WTC11 (cell line): ENCODE results near the gene RXRA. TPM values are rescaled to one million over a fixed set of nuclear protein-coding genes. Genes with fewer than 3 reads are reported as not detected.

Experiments used
- ATAC-seq: fragments of 200-7000 bp; cut with Tn5 transposase; 2 replicates; pipeline ENCODE4 v1.10.0; 2021; ENCODE audit warnings: mild to moderate bottlenecking, moderate library complexity
- CTCF ChIA-PET: fragments of 300-600 bp; sonication (Branson Sonifier 250); formaldehyde crosslinking; loops from one replicate; lab custom pipeline; 2021; ENCODE audit warnings: antibody characterized with exemption; lab: Charles Lee
- POLR2A ChIA-PET: fragments of 350-600 bp; sonication (Branson Sonifier 250); formaldehyde crosslinking; loops from one replicate; lab custom pipeline; 2021; ENCODE audit warnings: antibody characterized with exemption; lab: Charles Lee
- DNase-seq: peaks from one replicate; pipeline ENCODE4 v3.0.0; 2021; ENCODE audit warnings: low spot score
- H3K27ac Mint-ChIP-seq: 2 replicates; pipeline ENCODE4 v1.8.0; 2021; ENCODE audit warnings: mixed read lengths
- H3K27me3 Mint-ChIP-seq: 2 replicates; pipeline ENCODE4 v1.8.0; 2021; ENCODE audit warnings: low read depth, mild to moderate bottlenecking, moderate library complexity, mixed read lengths
- H3K36me3 Mint-ChIP-seq: 2 replicates; pipeline ENCODE4 v1.8.0; 2021; ENCODE audit warnings: mixed read lengths
- H3K4me1 Mint-ChIP-seq: 2 replicates; pipeline ENCODE4 v1.8.0; 2022; ENCODE audit warnings: mixed read lengths
- H3K4me3 Mint-ChIP-seq: 2 replicates; pipeline ENCODE4 v1.8.0; 2021; ENCODE audit warnings: mild to moderate bottlenecking, moderate library complexity, mixed read lengths
- H3K9me3 Mint-ChIP-seq: 2 replicates; pipeline ENCODE4 v1.8.0; 2021; ENCODE audit warnings: mixed read lengths
- ATF1 ChIP-seq: sonication (generic); formaldehyde crosslinking; IDR thresholded peaks from 2 replicates; pipeline ENCODE4 v1.8.1; 2023; ENCODE audit warnings: mild to moderate bottlenecking, moderate library complexity, missing genetic modification reagents
- CREM ChIP-seq: sonication (generic); formaldehyde crosslinking; IDR thresholded peaks from 2 replicates; pipeline ENCODE4 v1.8.1; 2022; ENCODE audit warnings: mild to moderate bottlenecking, missing genetic modification reagents, moderate library complexity
- ESRRA ChIP-seq: sonication (generic); formaldehyde crosslinking; IDR thresholded peaks from 2 replicates; pipeline ENCODE4 v1.8.1; 2022; ENCODE audit warnings: mild to moderate bottlenecking, missing genetic modification reagents, borderline replicate concordance
- FOXJ3 ChIP-seq: sonication (generic); formaldehyde crosslinking; IDR thresholded peaks from 2 replicates; pipeline ENCODE4 v1.9.0; 2021; ENCODE audit warnings: missing genetic modification reagents, mild to moderate bottlenecking, borderline replicate concordance
- HMGA2 ChIP-seq: fragments of 250-450 bp; sonication (Bioruptor Pico); IDR thresholded peaks from 2 replicates; pipeline ENCODE4 v1.4.0; 2021; ENCODE audit warnings: mild to moderate bottlenecking, moderate library complexity
- IRF2 ChIP-seq: sonication (generic); formaldehyde crosslinking; IDR thresholded peaks from 2 replicates; pipeline ENCODE4 v1.8.0; 2022; ENCODE audit warnings: low read depth, missing genetic modification reagents, borderline replicate concordance
- JUN ChIP-seq: sonication (generic); formaldehyde crosslinking; IDR thresholded peaks from 2 replicates; pipeline ENCODE4 v1.8.0; 2023; ENCODE audit warnings: mild to moderate bottlenecking, missing genetic modification reagents
- NFYB ChIP-seq: sonication (generic); formaldehyde crosslinking; conservative IDR thresholded peaks from 2 replicates; pipeline ENCODE4 v1.8.0; 2022; ENCODE audit warnings: low read depth, missing genetic modification reagents
- NR3C1 ChIP-seq: sonication (generic); formaldehyde crosslinking; conservative IDR thresholded peaks from 2 replicates; pipeline ENCODE4 v1.8.1; 2023; ENCODE audit warnings: low read depth, mild to moderate bottlenecking, missing genetic modification reagents
- PRRX2 ChIP-seq: fragments of 250-450 bp; sonication (Bioruptor Pico); IDR thresholded peaks from 2 replicates; pipeline ENCODE4 v1.8.0; 2021; ENCODE audit warnings: mild to moderate bottlenecking
- RORB ChIP-seq: fragments of 250-450 bp; sonication (Bioruptor Pico); IDR thresholded peaks from 2 replicates; pipeline ENCODE4 v1.9.0; 2021; ENCODE audit warnings: mild to moderate bottlenecking
- TEAD1 ChIP-seq: sonication (generic); formaldehyde crosslinking; IDR thresholded peaks from 2 replicates; pipeline ENCODE4 v1.8.0; 2022; ENCODE audit warnings: mild to moderate bottlenecking, missing genetic modification reagents
- TEAD4 ChIP-seq: sonication (generic); formaldehyde crosslinking; IDR thresholded peaks from 2 replicates; pipeline ENCODE4 v1.8.0; 2022; ENCODE audit warnings: mild to moderate bottlenecking, missing genetic modification reagents
- ZBTB21 ChIP-seq: sonication (generic); formaldehyde crosslinking; IDR thresholded peaks from 2 replicates; pipeline ENCODE4 v1.8.1; 2023; ENCODE audit warnings: mild to moderate bottlenecking, missing genetic modification reagents, borderline replicate concordance
- ZNF263 ChIP-seq: sonication (generic); formaldehyde crosslinking; IDR thresholded peaks from 2 replicates; pipeline ENCODE4 v1.8.1; 2022; ENCODE audit warnings: low read depth, mild to moderate bottlenecking, moderate library complexity, missing genetic modification reagents
- total RNA-seq: library from RNA; stranded (reverse); gene quantifications from 3 replicates; pipeline ENCODE4 v1.2.3, GENCODE V29; 2021
- TF ChIP-seq, protein P1 (sequence below): sonication (generic); formaldehyde crosslinking; conservative IDR thresholded peaks from 2 replicates; pipeline ENCODE4 v1.8.1; 2022; ENCODE audit warnings: mild to moderate bottlenecking, missing genetic modification reagents
- TF ChIP-seq, protein P2 (sequence below): sonication (generic); formaldehyde crosslinking; IDR thresholded peaks from 2 replicates; pipeline ENCODE4 v1.8.1; 2023; ENCODE audit warnings: mild to moderate bottlenecking, missing genetic modification reagents
- TF ChIP-seq, protein P3 (sequence below): fragments of 250-450 bp; sonication (Bioruptor Pico); IDR thresholded peaks from 2 replicates; pipeline ENCODE4 v2.1.2; 2022; ENCODE audit warnings: mild to moderate bottlenecking, moderate library complexity
- TF ChIP-seq, protein P4 (sequence below): sonication (generic); formaldehyde crosslinking; IDR thresholded peaks from 2 replicates; pipeline ENCODE4 v1.8.1; 2023; ENCODE audit warnings: mild to moderate bottlenecking, moderate library complexity, missing genetic modification reagents
- TF ChIP-seq, protein P5 (sequence below): sonication (generic); formaldehyde crosslinking; IDR thresholded peaks from 2 replicates; pipeline ENCODE4 v1.8.1; 2023; ENCODE audit warnings: mild to moderate bottlenecking, missing genetic modification reagents
- TF ChIP-seq, protein P6 (sequence below): fragments of 250-450 bp; sonication (Bioruptor Pico); IDR thresholded peaks from 2 replicates; pipeline ENCODE4 v1.8.0; 2021; ENCODE audit warnings: mild to moderate bottlenecking

RXRA gene
- total RNA-seq, 1 experiment from 2014 or later: 27.5 TPM

DNA sequence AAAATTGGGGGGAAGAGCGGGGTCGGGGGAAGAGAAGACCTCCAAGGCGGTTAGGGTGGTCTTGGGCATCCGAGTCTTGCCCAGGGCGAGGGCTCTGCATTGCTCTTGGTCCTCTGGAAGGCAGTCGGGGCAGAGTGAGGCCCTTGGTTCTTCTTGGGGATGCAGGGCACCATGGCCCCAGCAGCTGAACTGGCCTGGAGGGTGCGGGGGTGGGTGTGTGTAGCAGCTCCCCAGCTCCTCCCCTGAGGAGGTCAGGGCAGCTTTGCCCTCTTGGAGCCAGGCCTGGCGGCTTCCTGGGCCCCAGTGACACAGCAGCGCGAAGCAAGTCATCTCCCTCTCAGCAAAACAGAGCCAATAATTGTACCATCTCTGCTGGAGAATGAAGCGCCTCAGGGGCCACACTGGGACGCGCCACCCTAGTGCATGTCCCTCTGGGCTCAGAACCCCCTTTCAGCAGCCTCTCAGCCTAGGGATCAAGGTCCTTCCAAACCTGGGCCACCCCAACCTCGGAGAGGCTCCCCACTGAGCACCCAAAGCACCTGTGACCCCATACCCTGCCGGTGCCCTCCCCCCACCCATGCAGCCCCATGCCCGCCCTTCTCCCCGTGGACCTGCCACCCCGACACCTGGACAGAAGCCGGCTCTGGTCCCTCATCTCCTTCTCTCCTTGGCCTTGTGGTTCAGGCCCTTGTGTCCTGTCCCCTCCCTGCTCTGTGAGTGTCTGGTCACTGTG, 10.4 kb upstream of the RXRA start (continued):
- TF ChIP-seq, protein P1, sequence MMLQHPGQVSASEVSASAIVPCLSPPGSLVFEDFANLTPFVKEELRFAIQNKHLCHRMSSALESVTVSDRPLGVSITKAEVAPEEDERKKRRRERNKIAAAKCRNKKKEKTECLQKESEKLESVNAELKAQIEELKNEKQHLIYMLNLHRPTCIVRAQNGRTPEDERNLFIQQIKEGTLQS (CRISPR knock-in tag): no peak
- TF ChIP-seq IRF2 (no peak), ESRRA (CRISPR knock-in tag) (no peak), PRRX2 (no peak), ATF1 (CRISPR knock-in tag) (no peak), CREM (CRISPR knock-in tag) (no peak), JUN (CRISPR knock-in tag) (no peak), NR3C1 (CRISPR knock-in tag) (no peak), ZBTB21 (no peak), HMGA2 (CRISPR knock-in tag) (no peak), TEAD1 (CRISPR knock-in tag) (no peak)
- TF ChIP-seq, protein P2, sequence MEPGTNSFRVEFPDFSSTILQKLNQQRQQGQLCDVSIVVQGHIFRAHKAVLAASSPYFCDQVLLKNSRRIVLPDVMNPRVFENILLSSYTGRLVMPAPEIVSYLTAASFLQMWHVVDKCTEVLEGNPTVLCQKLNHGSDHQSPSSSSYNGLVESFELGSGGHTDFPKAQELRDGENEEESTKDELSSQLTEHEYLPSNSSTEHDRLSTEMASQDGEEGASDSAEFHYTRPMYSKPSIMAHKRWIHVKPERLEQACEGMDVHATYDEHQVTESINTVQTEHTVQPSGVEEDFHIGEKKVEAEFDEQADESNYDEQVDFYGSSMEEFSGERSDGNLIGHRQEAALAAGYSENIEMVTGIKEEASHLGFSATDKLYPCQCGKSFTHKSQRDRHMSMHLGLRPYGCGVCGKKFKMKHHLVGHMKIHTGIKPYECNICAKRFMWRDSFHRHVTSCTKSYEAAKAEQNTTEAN (CRISPR knock-in tag): no peak

DNA sequence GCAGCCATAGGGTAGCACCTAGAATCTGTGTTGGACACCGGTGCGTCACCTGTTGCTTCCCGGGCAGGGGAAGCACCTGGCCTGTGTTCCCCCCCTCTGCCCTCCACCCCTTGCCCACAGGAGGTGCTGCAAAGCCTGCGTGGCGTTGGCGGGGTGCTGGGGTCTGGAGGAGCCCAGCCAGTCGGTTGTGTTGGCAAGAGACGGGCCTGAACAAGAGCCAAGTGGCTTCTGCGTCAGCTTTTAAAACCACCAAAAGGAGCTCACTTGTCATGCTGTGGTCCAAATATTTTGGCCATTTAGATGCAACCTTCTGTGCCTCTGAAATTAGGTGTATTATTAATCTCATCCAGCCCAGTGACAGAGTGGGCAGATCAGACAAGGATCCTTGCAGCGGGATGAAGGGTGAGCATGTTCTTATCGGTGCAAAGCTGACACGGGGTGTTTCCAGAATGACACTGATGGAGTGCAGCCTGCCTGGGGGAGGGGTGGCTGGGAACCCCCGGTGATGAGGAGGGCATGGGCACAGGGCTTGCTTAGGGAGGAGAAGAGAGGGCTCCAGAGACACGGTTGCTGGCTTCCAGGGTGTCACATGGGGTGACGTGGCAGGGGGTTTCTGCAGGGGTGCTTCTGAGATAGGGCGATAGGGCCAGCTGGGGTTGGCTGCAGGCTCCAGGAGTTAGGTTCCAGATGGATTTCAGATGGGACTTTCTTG, 9.7 kb upstream of the RXRA start:
- CTCF ChIA-PET: no interaction called here
- Mint-ChIP-seq H3K4me1 (peaks cover 15% of the 10 kb centered on the region), H3K27ac (no peak overlapping the region), H3K27me3 (no peaks in the 10 kb centered on the region), H3K36me3 (peaks cover 3% of the 10 kb centered on the region; the same call in 1 of the 2 replicates)
- DNase-seq: no peak
- no peak for ATAC-seq
- TF ChIP-seq TEAD4 (CRISPR knock-in tag): no peak
- no peak for TF ChIP-seq ZNF263 (CRISPR knock-in tag)
- TF ChIP-seq RORB (CRISPR knock-in tag): no peak
- no peak for TF ChIP-seq FOXJ3 (CRISPR knock-in tag)
- TF ChIP-seq, protein P2 (CRISPR knock-in tag): no peak
- no peak for TF ChIP-seq NFYB (CRISPR knock-in tag)
- TF ChIP-seq, protein P3, sequence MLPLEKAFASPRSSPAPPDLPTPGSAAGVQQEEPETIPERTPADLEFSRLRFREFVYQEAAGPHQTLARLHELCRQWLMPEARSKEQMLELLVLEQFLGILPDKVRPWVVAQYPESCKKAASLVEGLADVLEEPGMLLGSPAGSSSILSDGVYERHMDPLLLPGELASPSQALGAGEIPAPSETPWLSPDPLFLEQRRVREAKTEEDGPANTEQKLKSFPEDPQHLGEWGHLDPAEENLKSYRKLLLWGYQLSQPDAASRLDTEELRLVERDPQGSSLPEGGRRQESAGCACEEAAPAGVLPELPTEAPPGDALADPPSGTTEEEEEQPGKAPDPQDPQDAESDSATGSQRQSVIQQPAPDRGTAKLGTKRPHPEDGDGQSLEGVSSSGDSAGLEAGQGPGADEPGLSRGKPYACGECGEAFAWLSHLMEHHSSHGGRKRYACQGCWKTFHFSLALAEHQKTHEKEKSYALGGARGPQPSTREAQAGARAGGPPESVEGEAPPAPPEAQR (CRISPR knock-in tag): no peak
- TF ChIP-seq, protein P4, sequence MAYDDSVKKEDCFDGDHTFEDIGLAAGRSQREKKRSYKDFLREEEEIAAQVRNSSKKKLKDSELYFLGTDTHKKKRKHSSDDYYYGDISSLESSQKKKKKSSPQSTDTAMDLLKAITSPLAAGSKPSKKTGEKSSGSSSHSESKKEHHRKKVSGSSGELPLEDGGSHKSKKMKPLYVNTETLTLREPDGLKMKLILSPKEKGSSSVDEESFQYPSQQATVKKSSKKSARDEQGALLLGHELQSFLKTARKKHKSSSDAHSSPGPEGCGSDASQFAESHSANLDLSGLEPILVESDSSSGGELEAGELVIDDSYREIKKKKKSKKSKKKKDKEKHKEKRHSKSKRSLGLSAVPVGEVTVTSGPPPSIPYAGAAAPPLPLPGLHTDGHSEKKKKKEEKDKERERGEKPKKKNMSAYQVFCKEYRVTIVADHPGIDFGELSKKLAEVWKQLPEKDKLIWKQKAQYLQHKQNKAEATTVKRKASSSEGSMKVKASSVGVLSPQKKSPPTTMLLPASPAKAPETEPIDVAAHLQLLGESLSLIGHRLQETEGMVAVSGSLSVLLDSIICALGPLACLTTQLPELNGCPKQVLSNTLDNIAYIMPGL: no peak
- TF ChIP-seq, protein P1 (CRISPR knock-in tag): no peak
- TF ChIP-seq, protein P5, sequence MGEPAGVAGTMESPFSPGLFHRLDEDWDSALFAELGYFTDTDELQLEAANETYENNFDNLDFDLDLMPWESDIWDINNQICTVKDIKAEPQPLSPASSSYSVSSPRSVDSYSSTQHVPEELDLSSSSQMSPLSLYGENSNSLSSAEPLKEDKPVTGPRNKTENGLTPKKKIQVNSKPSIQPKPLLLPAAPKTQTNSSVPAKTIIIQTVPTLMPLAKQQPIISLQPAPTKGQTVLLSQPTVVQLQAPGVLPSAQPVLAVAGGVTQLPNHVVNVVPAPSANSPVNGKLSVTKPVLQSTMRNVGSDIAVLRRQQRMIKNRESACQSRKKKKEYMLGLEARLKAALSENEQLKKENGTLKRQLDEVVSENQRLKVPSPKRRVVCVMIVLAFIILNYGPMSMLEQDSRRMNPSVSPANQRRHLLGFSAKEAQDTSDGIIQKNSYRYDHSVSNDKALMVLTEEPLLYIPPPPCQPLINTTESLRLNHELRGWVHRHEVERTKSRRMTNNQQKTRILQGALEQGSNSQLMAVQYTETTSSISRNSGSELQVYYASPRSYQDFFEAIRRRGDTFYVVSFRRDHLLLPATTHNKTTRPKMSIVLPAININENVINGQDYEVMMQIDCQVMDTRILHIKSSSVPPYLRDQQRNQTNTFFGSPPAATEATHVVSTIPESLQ (CRISPR knock-in tag): no peak
- TF ChIP-seq, protein P6, sequence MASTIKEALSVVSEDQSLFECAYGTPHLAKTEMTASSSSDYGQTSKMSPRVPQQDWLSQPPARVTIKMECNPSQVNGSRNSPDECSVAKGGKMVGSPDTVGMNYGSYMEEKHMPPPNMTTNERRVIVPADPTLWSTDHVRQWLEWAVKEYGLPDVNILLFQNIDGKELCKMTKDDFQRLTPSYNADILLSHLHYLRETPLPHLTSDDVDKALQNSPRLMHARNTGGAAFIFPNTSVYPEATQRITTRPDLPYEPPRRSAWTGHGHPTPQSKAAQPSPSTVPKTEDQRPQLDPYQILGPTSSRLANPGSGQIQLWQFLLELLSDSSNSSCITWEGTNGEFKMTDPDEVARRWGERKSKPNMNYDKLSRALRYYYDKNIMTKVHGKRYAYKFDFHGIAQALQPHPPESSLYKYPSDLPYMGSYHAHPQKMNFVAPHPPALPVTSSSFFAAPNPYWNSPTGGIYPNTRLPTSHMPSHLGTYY (CRISPR knock-in tag): no peak
- TF ChIP-seq, all 79 proteins: peak for 0
- H3K9me3 Mint-ChIP-seq: peaks cover 10% of the 10 kb centered on the region
- no peak overlapping the region for H3K4me3 Mint-ChIP-seq
- POLR2A ChIA-PET: no interaction called here
